ENCODE measurements around the gene SYTL2. TPM values are rescaled to one million over a fixed set of nuclear protein-coding genes. Genes with fewer than 3 reads are reported as not detected.

Gene SYTL2
- polyA plus RNA-seq, 1 donor from 2014 or later, result 2.3 TPM

- Histone ChIP-seq H3F3A (ENCODE audit: insufficient read depth, low read length, poor library complexity, severe bottlenecking) (no peaks in the 10 kb centered on the region), H2AFZ (ENCODE audit: low read depth, low read length) (no peak overlapping the region), H4K20me1 (ENCODE audit: insufficient read depth) (no peaks in the 10 kb centered on the region), H3K4me2 (ENCODE audit: low read length) (no peak overlapping the region), H3K9me3 (ENCODE audit: low read length) (no peaks in the 10 kb centered on the region), H3K27ac (ENCODE audit: low read length) (no peak overlapping the region), H3K9ac (ENCODE audit: low read length) (no peak overlapping the region), H3K9me2 (ENCODE audit: insufficient read depth, low read length) (no peaks in the 10 kb centered on the region), H3K79me2 (replicated peaks; ENCODE audit: insufficient read depth, low read length) (no peaks in the 10 kb centered on the region), H3K36me3 (ENCODE audit: insufficient read depth, low read length) (no peaks in the 10 kb centered on the region), H3K27me3 (ENCODE audit: insufficient read depth, low read depth, low read length) (no peaks in the 10 kb centered on the region), H3K4me3 (ENCODE audit: low read length) (no peak overlapping the region)
- TF ChIP-seq, protein P1, sequence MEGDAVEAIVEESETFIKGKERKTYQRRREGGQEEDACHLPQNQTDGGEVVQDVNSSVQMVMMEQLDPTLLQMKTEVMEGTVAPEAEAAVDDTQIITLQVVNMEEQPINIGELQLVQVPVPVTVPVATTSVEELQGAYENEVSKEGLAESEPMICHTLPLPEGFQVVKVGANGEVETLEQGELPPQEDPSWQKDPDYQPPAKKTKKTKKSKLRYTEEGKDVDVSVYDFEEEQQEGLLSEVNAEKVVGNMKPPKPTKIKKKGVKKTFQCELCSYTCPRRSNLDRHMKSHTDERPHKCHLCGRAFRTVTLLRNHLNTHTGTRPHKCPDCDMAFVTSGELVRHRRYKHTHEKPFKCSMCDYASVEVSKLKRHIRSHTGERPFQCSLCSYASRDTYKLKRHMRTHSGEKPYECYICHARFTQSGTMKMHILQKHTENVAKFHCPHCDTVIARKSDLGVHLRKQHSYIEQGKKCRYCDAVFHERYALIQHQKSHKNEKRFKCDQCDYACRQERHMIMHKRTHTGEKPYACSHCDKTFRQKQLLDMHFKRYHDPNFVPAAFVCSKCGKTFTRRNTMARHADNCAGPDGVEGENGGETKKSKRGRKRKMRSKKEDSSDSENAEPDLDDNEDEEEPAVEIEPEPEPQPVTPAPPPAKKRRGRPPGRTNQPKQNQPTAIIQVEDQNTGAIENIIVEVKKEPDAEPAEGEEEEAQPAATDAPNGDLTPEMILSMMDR (IDR thresholded peaks at IDR 0.05; ENCODE audit: poor library complexity, severe bottlenecking), result no peak
- no peak for TF ChIP-seq SMC3 (conservative IDR thresholded peaks at IDR 0.05; ENCODE audit: poor library complexity)
- no peak for TF ChIP-seq POLR2AphosphoS5 (IDR thresholded peaks at IDR 0.05)
- TF ChIP-seq TAF1 (IDR thresholded peaks at IDR 0.05; ENCODE audit: low read depth), result no peak
- TF ChIP-seq RAD21 (conservative IDR thresholded peaks at IDR 0.05), result no peak
- TF ChIP-seq EZH2 (IDR thresholded peaks at IDR 0.05; ENCODE audit: borderline replicate concordance, insufficient read depth, low read length, poor library complexity, severe bottlenecking), result no peak
- no peak for TF ChIP-seq EP300 (conservative IDR thresholded peaks at IDR 0.05; ENCODE audit: poor library complexity, severe bottlenecking)
- TF ChIP-seq MXI1 (conservative IDR thresholded peaks at IDR 0.05; ENCODE audit: poor library complexity, severe bottlenecking), result no peak
- TF ChIP-seq, protein P2, sequence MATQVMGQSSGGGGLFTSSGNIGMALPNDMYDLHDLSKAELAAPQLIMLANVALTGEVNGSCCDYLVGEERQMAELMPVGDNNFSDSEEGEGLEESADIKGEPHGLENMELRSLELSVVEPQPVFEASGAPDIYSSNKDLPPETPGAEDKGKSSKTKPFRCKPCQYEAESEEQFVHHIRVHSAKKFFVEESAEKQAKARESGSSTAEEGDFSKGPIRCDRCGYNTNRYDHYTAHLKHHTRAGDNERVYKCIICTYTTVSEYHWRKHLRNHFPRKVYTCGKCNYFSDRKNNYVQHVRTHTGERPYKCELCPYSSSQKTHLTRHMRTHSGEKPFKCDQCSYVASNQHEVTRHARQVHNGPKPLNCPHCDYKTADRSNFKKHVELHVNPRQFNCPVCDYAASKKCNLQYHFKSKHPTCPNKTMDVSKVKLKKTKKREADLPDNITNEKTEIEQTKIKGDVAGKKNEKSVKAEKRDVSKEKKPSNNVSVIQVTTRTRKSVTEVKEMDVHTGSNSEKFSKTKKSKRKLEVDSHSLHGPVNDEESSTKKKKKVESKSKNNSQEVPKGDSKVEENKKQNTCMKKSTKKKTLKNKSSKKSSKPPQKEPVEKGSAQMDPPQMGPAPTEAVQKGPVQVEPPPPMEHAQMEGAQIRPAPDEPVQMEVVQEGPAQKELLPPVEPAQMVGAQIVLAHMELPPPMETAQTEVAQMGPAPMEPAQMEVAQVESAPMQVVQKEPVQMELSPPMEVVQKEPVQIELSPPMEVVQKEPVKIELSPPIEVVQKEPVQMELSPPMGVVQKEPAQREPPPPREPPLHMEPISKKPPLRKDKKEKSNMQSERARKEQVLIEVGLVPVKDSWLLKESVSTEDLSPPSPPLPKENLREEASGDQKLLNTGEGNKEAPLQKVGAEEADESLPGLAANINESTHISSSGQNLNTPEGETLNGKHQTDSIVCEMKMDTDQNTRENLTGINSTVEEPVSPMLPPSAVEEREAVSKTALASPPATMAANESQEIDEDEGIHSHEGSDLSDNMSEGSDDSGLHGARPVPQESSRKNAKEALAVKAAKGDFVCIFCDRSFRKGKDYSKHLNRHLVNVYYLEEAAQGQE (IDR thresholded peaks at IDR 0.05; ENCODE audit: borderline replicate concordance), result no peak
Observed at GRCh38 chr11:85746670-85747069, 64.3 kb downstream of the SYTL2 start.

DNA sequence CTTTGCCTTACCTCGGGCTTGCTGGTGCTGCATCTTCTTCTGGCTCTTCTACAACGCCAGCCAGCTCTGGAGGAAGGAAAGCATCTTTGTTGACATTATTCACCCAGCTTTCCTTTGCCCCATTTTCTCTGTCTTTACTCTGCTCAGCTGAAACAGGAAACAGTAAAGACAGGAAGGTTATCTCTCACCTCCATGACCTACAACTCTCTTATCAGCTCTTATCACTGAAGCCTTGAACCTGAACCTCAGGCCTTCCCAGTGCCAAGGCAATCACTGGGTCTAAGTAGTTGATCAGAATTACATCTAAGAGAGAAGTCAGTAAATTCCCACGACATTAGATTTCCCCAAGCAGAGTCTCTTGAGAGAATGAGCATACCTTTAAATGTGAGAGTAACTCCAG lies 65.3 kb downstream of the SYTL2 start:
- Histone ChIP-seq H3K9me3 (ENCODE audit: low read length) (no peaks in the 10 kb centered on the region), H3K4me2 (ENCODE audit: low read length) (no peak overlapping the region), H4K20me1 (ENCODE audit: insufficient read depth) (no peaks in the 10 kb centered on the region), H3K9me2 (ENCODE audit: insufficient read depth, low read length) (no peaks in the 10 kb centered on the region), H3K79me2 (replicated peaks; ENCODE audit: insufficient read depth, low read length) (no peaks in the 10 kb centered on the region), H3K4me3 (ENCODE audit: low read length) (no peak overlapping the region), H3K9ac (ENCODE audit: low read length) (no peak overlapping the region), H3K27me3 (ENCODE audit: insufficient read depth, low read depth, low read length) (no peaks in the 10 kb centered on the region), H3K27ac (ENCODE audit: low read length) (no peak overlapping the region), H3F3A (ENCODE audit: insufficient read depth, low read length, poor library complexity, severe bottlenecking) (no peaks in the 10 kb centered on the region), H2AFZ (ENCODE audit: low read depth, low read length) (no peak overlapping the region), H3K36me3 (ENCODE audit: insufficient read depth, low read length) (no peaks in the 10 kb centered on the region)
- TF ChIP-seq POLR2AphosphoS5 (IDR thresholded peaks at IDR 0.05), result no peak
- TF ChIP-seq MXI1 (conservative IDR thresholded peaks at IDR 0.05; ENCODE audit: poor library complexity, severe bottlenecking), result no peak

GRCh38 chr11:85742873-85743275 lies 68.1 kb downstream of the SYTL2 start:
- Histone ChIP-seq H3K9ac (ENCODE audit: low read length) (no peak overlapping the region), H4K20me1 (ENCODE audit: insufficient read depth) (no peaks in the 10 kb centered on the region), H3K9me3 (ENCODE audit: low read length) (no peaks in the 10 kb centered on the region), H3F3A (ENCODE audit: insufficient read depth, low read length, poor library complexity, severe bottlenecking) (no peaks in the 10 kb centered on the region), H3K36me3 (ENCODE audit: insufficient read depth, low read length) (no peaks in the 10 kb centered on the region), H3K27me3 (ENCODE audit: insufficient read depth, low read depth, low read length) (no peaks in the 10 kb centered on the region), H3K27ac (ENCODE audit: low read length) (no peak overlapping the region), H3K79me2 (replicated peaks; ENCODE audit: insufficient read depth, low read length) (no peaks in the 10 kb centered on the region), H2AFZ (ENCODE audit: low read depth, low read length) (no peak overlapping the region), H3K9me2 (ENCODE audit: insufficient read depth, low read length) (no peaks in the 10 kb centered on the region), H3K4me2 (ENCODE audit: low read length) (no peak overlapping the region), H3K4me3 (ENCODE audit: low read length) (no peak overlapping the region)
- TF ChIP-seq EZH2 (IDR thresholded peaks at IDR 0.05; ENCODE audit: borderline replicate concordance, insufficient read depth, low read length, poor library complexity, severe bottlenecking) (no peak), SMC3 (conservative IDR thresholded peaks at IDR 0.05; ENCODE audit: poor library complexity) (no peak), TAF1 (IDR thresholded peaks at IDR 0.05; ENCODE audit: low read depth) (no peak), EP300 (conservative IDR thresholded peaks at IDR 0.05; ENCODE audit: poor library complexity, severe bottlenecking) (no peak)
- TF ChIP-seq, protein P1 (IDR thresholded peaks at IDR 0.05; ENCODE audit: poor library complexity, severe bottlenecking), result no peak

Data from neural cell (in vitro differentiated cells).